NCI-H146 (cell line): ENCODE data around the gene DCBLD1.
A peak's percentile ranks its signal among the peaks of the same experiment; 100 is the strongest.
"Not testable (repeated sequence)": the region's sequence is repeated elsewhere in the genome, so short reads cannot be mapped to it uniquely, and the experiment has no call there.

Source experiments
- DNase-seq: peaks from one replicate; lab custom pipeline; 2025; lab: John Stamatoyannopoulos, UW

DCBLD1 gene

DNA sequence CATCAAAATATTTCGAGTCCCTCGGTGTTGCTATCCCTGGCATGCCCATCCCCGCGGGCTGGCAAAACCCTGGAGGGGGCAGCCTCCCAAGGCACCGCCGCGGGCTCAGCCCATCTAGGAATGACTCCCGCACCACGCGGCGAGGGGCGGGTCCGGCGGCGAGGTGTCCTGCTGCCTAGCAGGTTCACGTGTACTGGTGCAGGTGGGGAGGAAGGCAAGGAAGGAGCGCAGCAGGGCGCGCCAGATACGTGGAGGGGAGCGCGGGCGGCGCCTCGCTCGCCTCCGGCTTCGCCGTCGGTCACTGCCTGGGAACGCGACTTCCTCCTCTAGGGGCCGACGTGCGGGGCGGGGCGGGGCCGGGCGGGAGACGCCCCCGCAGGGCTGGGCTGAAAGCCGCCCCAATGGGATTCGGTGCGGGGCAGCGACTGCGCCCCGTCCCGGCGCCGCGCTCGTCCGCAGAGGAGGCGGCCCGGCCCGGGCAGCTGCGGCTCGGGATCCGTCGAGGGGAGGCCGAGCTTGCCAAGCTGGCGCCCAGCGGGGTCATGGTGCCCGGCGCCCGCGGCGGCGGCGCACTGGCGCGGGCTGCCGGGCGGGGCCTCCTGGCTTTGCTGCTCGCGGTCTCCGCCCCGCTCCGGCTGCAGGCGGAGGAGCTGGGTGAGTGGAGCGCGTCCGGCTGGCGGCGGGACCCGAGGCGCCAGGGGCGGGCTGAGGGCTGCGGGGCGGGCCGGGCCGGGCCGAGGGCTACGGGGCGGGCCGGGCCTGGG is at the start of gene DCBLD1:
Gene DCBLD1 (plus strand): TSS at position 435 of the 764 bp plus-strand sequence. CDS start 108 bp downstream, at position 543.
- peak; percentile 95 for DNase-seq

DNA sequence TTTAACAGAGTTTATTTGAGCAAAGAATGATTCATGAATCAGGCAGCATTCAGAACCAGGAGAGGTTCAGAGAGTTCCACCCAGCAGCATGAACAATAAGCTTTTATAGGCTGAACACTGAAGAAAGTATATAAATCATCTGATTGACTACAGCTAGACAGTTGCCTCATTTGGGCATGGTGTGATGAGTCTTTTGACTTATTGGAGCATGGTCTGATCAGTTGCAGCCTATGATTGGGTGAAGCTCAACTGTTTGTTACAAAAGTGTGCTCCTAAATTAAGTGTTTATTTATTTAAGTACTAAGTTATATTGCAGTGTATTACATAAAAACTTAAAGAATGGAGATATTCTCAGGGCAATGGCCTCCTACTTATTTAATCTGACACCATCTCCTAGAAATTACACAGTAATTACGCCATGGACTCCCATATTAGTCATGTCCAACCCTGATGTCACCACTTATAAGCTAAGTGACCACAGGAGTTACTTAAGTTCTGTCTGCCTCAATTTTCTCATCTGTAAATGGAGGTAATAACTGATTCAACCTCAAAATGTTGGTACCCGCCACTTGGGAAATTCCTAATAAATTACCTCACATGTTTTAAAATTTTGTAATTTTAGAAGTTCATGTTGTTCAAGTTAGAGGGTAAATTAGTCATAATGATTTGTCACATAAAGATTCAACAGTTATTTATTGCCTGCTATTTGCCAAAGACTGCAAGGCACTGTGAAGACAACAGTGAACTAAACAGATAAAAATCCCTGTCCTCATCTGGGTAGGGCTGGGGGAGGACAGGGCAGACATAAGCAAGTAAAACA is 41.6 kb upstream of the DCBLD1 start:
- no peak for DNase-seq

DNA sequence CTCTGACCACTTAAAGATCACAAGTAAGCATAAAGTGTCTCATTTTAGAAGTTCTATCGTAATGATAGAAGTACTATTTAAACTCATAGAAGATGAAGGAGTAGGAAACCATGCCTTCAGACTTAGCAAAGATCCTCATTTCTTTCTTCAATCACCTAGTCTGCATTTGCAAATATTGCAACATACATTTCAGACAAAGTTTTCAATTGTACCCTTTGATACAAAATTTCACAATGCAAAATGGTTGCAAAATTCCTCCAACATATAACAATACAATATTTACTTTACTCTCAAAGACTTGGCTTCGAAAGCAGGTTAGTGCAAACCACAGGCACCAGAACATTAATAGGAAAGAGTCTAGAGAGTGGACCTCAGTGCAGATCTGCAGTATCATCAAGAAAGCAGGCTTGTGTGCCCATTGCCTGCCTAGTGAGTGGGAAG is 40.6 kb upstream of the DCBLD1 start:
- DNase-seq, result no peak

DNA sequence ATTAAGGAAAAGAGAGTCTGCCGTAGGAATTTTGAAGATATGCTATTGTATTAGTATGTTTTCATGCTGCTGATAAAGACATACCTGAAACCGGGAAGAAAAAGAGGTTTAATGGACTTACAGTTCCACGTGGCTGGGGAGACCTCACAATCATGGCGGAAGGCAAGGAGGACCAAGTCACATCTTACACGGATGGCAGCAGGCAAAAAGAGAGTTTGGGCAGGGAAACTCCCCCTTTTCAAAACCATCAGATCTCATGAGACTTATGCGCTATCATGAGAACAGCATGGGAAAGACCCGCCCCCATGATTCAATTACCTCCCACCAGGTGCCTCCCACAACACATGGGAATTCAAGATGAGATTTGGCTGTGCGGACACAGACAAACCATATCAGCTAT is 40.2 kb upstream of the DCBLD1 start:
- not testable (repeated sequence) for DNase-seq

DNA sequence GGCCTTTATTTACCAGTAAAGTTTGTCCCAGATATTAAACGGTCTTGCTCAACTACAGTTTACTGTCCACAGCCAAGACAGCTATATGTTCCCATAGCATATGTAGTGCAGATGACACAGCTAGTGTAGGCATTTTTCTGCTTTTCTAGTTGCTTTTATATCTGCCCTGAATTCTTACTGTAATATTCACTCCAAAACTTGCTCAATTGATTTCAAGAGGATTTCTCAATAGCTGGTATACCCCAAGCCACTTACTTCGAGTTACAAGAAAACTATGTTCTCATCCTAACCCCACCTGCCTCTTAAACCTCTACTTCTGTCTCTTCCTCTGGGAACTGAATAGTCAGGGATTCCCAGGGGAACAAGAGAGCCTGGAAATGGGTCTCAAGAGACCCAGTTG is 37.9 kb upstream of the DCBLD1 start:
- no peak for DNase-seq

DNA sequence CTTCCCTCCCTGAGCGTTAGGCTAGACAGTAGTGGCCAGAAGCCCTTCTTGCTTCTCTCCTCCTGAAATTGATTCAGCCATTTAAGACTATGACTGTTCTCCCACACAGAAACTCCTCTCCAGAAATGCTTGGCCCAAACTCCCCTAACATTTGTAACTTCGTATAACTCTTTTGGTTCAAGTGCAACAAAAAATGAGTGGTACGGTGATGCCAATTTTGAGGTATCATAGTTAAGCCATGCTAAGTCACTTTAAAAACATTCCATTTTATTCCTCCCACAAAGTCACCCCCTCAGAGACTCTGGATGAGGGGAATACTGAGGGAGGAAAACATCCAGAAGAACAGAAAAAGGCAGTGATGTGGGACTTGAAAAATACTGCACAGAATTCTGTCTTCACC is 35.6 kb upstream of the DCBLD1 start:
- DNase-seq, result no peak

DNA sequence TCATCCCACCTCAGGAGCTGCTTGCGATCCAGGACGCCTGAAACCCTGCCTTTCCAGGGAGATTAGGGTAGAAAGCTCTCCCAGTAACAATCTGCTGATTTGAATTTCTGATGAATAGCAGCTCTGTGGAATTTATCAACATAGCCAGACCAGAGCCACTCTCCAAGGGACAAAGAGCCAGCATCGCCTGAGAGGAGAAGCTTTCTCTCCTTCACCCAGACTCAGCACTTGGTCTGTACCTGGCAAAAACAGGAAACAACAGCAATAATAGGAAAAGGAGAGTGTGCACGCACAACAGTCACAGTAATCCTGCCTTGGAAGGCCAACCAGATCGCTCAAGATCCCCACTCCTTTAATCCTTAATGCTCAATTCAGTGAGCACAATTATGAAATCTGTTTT is 34.5 kb upstream of the DCBLD1 start:
- DNase-seq, result no peak

DNA sequence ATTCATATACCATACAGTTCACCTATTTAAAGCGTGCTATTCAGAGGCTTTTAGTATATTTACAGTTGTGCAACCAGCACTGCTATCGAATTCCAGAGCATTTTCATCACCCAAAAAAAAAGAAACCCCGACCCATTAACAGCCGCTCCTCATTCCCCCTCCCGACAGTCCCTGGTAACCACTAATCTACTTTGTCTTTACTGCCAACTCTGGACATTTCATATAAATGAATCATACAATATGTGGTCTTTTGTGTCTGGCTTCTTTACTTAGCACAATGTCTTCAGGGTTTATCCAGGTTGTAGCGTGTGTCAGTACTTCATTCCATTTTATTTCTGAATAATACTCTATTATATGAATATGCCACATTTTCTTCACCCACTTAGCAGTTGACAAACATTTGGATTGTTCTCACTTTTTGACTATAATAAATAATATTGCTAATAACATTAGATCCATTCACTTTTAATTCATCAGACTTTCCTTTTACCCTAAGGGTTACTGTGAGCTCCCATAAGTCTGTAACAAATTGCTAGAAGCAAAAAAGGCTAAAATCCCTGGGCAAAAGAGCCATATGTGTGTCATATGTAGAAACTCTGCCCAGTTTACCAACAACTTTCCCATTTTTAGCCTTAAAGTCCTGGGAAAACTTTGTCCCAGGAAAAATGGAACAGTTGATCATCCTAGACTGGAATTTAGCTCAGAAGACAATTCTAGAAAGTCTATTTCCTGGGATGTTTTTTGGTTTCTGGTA is 33.6 kb upstream of the DCBLD1 start:
- no peak for DNase-seq

DNA sequence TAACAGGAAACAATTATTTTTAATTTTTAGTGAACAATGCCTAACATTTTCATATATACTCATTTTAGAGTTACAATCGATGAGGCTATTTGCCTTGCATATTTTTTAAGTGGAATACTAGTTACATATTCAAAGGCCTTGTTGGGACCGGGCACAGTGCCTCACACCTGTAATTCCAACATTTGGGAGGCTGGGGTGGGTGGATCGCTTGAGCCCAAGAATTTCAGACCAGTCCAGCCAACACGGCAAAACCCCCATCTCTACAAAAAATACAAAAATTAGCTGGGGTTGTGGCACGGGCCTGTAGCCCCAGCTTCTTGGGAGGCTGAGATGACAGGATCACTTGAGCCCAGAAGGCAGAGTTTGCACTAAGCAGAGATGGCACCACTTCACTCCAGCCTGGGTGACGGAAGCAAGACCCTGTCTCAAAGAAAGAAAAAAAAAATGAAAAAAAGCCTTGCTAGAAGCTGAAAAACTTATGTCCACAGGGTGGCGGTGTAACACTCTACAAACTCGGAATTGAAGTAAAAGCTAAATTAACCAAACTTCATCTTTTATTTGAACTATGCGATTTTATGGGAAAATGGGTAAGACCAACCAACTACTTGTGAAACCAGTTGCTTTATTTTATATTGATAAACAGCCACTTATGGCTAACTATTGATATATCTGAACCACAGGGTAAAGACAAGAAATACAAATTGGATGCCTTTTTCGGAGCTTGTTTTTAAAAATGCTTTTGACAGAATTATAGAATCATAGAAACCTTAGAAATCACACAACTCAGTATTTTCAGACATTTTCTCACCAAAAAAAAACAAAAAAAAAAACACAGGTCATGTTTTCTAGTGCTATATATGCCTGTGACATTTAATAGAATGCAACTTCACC is 32.7 kb upstream of the DCBLD1 start:
- peak; percentile 73 for DNase-seq

DNA sequence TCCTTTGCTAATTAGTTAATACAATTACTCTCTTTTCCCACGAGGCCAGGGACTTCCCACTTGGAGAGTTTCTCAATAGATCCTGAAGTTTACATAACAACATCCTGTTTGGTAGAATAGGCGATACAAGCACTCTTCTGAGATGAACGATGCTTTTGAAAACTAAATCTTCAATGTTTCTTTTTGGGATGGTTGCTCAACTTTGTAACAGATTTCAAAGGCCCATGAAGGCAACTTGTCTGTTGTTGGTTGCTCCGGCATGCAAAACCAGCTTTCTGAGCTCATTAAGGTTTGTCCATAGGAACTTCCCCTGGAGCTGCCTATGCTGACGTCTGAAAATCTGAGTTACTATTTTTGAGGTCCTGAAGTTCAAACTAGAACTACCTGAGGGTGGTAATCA is 30.8 kb upstream of the DCBLD1 start:
- no peak for DNase-seq

DNA sequence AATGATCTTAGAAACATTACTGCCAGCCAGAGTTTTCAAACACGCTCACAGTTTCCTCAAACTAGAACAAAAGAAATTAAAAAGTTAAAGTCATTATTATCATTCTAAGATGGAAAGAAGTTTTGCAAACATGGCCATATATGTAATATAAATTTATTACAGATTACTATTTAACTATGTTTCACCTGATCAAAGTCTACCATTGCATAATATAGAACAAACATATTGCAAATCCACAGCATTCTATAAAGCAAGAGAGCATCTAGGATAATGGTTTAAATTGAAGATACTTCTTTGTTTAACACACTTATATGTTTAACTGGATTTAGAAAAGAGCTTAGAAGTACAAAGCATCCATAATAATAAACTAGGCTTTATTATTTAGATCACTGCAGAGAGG is 26.2 kb upstream of the DCBLD1 start:
- DNase-seq, result no peak

DNA sequence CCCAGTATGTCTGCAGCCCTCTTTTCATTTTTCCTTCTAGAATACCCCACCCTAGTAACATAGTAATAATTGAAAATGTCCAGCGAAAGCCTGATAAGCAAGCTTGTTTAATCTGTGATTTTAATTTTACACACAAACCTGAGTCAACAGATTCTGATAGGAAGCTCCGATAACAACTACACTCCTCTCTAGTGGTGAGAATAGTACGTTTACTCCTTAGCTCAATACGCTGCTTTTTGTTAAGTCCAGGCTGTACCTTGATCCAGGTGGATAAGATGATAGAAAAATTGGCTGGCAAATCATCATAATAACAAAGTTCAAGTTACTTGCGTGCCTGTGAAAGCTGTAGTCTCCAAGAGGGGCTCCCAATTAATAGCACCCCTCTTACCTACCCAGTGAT is 25.5 kb upstream of the DCBLD1 start:
- DNase-seq, result no peak

DNA sequence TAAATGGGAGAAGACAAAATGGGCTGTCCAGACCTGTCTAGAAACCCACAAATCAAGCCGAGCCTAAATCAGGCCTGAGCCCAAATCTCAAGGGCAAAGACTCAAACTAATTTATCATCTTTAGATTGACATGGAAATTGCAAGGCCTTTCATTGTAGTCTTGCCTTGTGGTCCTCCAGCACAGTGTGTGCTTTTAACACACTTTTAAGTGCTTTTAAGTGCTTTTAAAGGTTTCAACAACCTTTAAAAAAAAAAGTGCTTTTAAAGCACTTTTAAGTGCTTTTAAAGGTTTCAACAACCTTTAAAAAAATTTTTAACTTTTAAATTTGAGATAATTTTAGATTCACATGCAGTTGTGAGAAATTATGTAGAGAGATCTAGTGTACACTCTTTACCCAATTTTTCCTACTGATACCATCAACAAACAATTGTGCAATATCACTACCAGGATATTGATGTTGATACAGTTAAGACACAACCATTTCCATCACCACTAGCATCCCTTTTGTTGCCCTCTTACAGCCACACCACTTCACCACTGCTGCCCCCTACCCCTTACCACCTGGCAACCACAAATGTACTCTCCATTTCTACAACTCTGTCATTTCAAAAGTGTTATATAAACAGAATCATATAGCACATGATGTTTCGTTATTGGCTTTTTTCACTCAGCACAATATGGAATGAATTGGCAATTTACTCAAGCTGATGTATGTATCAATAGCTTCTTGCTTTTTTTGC is 23.1 kb upstream of the DCBLD1 start:
- no peak for DNase-seq

DNA sequence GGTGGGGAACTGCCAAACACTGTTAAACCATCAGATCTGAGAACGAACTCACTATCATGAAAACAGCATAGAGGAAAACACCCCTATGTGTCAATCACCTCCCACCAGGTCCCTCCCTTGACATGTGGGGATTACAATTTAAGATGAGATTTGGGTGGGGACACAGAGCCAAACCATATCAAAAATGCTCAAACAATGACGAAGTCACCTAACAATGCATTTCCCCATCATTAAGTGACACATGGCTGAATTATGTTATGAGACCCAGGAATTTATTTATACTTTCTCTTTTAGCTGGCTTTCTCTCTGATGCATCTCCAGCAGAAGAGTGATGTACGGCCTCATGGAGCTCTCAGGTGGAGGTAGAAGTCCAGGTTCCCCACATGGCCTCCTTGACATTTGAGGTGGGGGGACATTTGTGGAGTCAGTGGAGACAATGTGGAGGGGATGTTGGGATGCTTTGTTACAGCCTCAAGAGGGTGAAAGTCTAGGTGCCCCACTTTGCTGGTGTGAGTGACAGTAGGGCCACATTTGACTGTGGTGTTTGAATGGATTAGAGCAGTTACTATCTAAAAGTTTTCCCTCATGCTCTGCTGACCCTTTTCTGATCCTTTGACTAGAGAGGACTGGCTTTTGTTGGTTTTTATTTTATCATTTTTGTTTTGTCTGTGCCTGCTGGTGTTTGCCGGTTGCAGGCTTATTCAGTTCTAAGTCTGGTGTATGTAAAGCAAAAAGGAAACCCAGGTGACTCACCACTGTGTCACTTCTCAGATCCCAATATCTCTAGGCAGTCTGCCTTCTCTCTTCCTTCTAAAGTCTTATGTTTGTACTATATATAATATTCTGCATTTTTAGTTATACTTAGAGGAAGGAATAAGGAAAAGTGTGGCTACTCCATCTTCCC is 18.5 kb upstream of the DCBLD1 start:
- DNase-seq, result no peak

DNA sequence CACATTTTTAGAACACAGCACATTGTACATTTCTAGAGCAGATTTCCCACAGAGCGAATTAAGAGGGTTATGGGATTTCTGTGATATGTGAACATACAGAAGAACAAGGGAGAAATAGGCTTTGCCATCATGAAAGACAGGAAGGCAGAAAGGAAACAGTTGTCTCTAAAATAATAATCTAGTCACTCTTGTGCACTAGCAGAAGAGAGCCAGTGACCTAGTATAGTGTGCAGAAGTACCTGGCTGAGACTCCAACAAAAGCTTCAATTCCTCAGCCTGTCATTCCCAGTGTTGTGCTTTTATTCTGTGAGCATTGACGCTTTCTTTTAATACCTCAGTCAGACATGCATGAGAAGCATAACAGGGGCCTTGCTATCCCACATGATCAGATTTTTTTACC is 17.8 kb upstream of the DCBLD1 start:
- no peak for DNase-seq

DNA sequence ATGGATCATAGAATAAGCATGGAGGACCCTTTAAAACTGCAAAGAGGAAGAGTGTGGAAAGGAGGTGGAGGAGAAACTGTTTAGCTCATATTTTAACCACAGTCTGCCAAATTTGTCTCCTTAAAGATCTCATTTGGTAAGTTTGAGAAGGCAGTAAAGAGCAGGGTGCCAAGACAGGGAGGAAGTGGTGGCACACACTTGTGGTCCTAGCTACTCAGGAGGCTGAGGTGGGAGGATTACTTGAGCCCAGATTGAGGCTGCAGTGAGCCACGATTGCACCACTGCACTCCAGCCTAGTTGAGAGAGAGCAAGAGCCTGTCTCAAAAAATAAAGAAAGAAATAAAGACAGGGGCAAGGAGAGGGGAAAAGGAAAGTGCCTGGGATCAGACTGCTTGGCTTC is 16.8 kb upstream of the DCBLD1 start:
- DNase-seq, result no peak

DNA sequence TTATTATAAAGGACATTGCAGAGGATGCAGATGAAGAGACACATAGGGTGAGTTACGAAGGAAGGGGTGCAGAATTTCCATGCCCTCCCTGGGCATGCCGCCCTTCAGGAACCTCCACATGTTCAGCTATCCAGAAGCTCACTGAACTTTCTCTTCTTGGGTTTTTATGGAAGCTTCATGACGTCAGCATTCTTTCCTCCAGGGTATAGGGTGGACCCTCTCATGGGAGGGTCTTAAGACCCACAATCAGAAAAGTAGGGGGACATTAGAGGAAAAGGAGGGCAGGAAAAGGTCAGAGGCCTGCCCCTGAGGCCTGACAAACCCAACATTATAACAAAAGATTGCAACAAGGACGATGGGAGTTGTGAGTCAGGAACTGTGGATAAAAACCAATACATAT is 14.6 kb upstream of the DCBLD1 start:
- DNase-seq, result no peak

DNA sequence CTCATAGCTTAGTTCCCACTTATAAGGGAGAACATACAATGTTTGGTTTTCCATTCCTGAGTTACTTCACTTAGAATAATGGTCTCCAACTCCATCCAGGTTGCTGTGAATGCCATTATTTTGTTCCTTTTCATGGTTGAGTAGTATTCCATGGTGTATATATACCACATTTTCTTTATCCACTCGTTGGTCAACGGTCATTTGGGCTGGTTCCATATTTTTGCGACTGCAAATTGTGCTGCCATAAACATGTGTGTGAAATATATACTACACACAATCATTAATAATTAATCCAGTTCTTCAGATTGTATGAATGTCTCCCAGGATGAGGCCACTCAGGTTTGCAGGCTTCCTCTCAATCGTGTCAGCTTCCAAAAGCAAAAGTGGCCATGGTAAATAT is 13.9 kb upstream of the DCBLD1 start:
- DNase-seq, result not testable (repeated sequence)

DNA sequence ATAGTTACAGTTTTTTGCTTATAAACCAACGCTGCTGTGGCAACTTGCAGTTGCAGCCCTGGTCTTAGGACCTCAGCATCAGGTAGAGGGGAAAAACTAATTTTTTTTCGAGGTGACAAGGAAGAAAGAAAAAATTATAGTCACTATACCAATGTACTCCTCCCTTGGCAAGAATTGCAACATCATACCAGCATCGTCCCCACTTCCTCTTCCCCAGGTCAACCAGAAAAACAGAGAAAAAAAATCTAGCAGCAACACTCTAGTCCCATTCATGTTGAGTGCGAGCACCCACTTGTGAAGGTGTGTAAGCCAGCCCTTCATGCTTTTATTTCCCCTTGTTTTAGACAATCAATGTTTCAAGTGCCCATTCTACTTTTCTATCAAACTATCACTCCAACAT is 13.1 kb upstream of the DCBLD1 start:
- no peak for DNase-seq

DNA sequence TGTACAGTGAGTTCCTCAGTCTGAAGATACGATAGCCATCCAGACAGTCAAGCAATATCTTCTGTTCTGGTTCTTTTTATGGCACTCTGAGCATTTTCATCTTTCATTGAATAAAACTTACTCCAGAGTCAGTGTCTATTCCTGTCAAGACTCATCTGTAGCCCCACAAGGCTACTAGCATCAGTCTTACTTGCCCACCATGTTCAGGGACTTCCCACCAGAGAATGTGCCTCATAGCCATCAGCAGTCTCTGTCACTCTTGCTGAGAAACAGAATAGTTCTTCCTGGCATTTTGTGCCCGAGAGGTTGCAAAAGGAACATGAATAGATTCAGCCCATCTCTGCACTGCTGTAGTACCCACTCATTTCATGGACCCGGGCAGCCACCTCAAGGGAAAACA is 12.7 kb upstream of the DCBLD1 start:
- no peak for DNase-seq
